Skeletal muscle satellite cell (primary cell): ENCODE data around the gene SLCO2A1.
"Not testable (repeated sequence)": the region's sequence is repeated elsewhere in the genome, so short reads cannot be mapped to it uniquely, and the experiment has no call there.

Experiments
- H3K27me3 ChIP-seq: 2 replicates; pipeline ENCODE4 v1.7.0; 2013; ENCODE audit warnings: low read length; ENCODE audit not compliant: control insufficient read depth, insufficient read depth
- H3K36me3 ChIP-seq: 2 replicates; pipeline ENCODE4 v1.7.0; 2013; ENCODE audit warnings: mild to moderate bottlenecking, control low read depth, low read length; ENCODE audit not compliant: insufficient read depth
- H3K4me1 ChIP-seq: 2 replicates; pipeline ENCODE4 v1.7.0; 2013; ENCODE audit warnings: low read length; ENCODE audit not compliant: control insufficient read depth, insufficient read depth
- H3K4me2 ChIP-seq: 2 replicates; pipeline ENCODE4 v1.7.0; 2013; ENCODE audit warnings: mild to moderate bottlenecking, low read length
- H3K4me3 ChIP-seq: 2 replicates; pipeline ENCODE4 v1.7.0; 2013; ENCODE audit warnings: low read length
- H3K9ac ChIP-seq: 2 replicates; pipeline ENCODE4 v1.7.0; 2013; ENCODE audit warnings: mild to moderate bottlenecking, low read depth, low read length, moderate library complexity
- H3K9me3 ChIP-seq: replicated peaks from 2 replicates; pipeline ENCODE4 v1.7.0; 2013; ENCODE audit warnings: mild to moderate bottlenecking, control low read depth, low read length

SLCO2A1 gene

GRCh38 chr3:134072881-134073582, 43.3 kb upstream of the SLCO2A1 start:
- H3K27me3 ChIP-seq, result no peaks in the 10 kb centered on the region

GRCh38 chr3:134070281-134070680, 40.6 kb upstream of the SLCO2A1 start:
- H3K4me2 ChIP-seq, H3K27me3 ChIP-seq, H3K4me1 ChIP-seq, H3K9ac ChIP-seq, H3K36me3 ChIP-seq, H3K4me3 ChIP-seq, H3K9me3 ChIP-seq: not testable (repeated sequence)

More at GRCh38 chr3:134072881-134073582, 43.3 kb upstream of the SLCO2A1 start:
- Histone ChIP-seq H3K36me3 (no peaks in the 10 kb centered on the region), H3K4me3 (no peak overlapping the region), H3K9ac (no peak overlapping the region), H3K9me3 (no peaks in the 10 kb centered on the region), H3K4me1 (peaks cover 12% of the 10 kb centered on the region), H3K4me2 (no peak overlapping the region)

- Histone ChIP-seq H3K4me2 (no peak overlapping the region), H3K4me1 (peaks cover 8% of the 10 kb centered on the region), H3K27me3 (no peaks in the 10 kb centered on the region), H3K9ac (no peak overlapping the region), H3K4me3 (no peak overlapping the region), H3K36me3 (no peaks in the 10 kb centered on the region), H3K9me3 (no peaks in the 10 kb centered on the region)
These were observed 38.7 kb upstream of the SLCO2A1 start for GRCh38 chr3:134068429-134068828.

- no peak overlapping the region for H3K9ac ChIP-seq
- H3K4me1 ChIP-seq, result peaks cover 8% of the 10 kb centered on the region
- no peaks in the 10 kb centered on the region for H3K36me3 ChIP-seq
- no peaks in the 10 kb centered on the region for H3K9me3 ChIP-seq
- H3K4me2 ChIP-seq, result no peak overlapping the region
- no peaks in the 10 kb centered on the region for H3K27me3 ChIP-seq
- no peak overlapping the region for H3K4me3 ChIP-seq
These were observed 37.9 kb upstream of the SLCO2A1 start for GRCh38 chr3:134067531-134068161.

GRCh38 chr3:134066651-134067530, 37.2 kb upstream of the SLCO2A1 start:
- H3K36me3 ChIP-seq, result no peaks in the 10 kb centered on the region
- H3K27me3 ChIP-seq, result no peaks in the 10 kb centered on the region
- peaks cover 8% of the 10 kb centered on the region for H3K4me1 ChIP-seq
- H3K9ac ChIP-seq, result no peak overlapping the region
- H3K9me3 ChIP-seq, result no peaks in the 10 kb centered on the region
- no peak overlapping the region for H3K4me3 ChIP-seq
- H3K4me2 ChIP-seq, result no peak overlapping the region

GRCh38 chr3:134066158-134066541, 36.4 kb upstream of the SLCO2A1 start:
- H3K4me1 ChIP-seq, result peaks cover 5% of the 10 kb centered on the region
- no peaks in the 10 kb centered on the region for H3K36me3 ChIP-seq
- H3K4me2 ChIP-seq, result no peak overlapping the region
- no peaks in the 10 kb centered on the region for H3K9me3 ChIP-seq
- H3K9ac ChIP-seq, result no peak overlapping the region
- no peak overlapping the region for H3K4me3 ChIP-seq
- H3K27me3 ChIP-seq, result no peaks in the 10 kb centered on the region

GRCh38 chr3:134065252-134066157, 35.8 kb upstream of the SLCO2A1 start:
- H3K4me3 ChIP-seq, result no peak overlapping the region
- no peaks in the 10 kb centered on the region for H3K27me3 ChIP-seq
- H3K4me2 ChIP-seq, result no peak overlapping the region
- H3K4me1 ChIP-seq, result peaks cover 4% of the 10 kb centered on the region
- no peaks in the 10 kb centered on the region for H3K36me3 ChIP-seq
- no peak overlapping the region for H3K9ac ChIP-seq
- H3K9me3 ChIP-seq, result no peaks in the 10 kb centered on the region

- H3K4me2 ChIP-seq, result no peak overlapping the region
- no peak overlapping the region for H3K9ac ChIP-seq
- H3K27me3 ChIP-seq, result no peaks in the 10 kb centered on the region
- peaks cover 12% of the 10 kb centered on the region for H3K4me1 ChIP-seq
- no peak overlapping the region for H3K4me3 ChIP-seq
- H3K36me3 ChIP-seq, result no peaks in the 10 kb centered on the region
- H3K9me3 ChIP-seq, result no peaks in the 10 kb centered on the region
These were observed 34.4 kb upstream of the SLCO2A1 start for GRCh38 chr3:134064081-134064480.

- no peaks in the 10 kb centered on the region for H3K9me3 ChIP-seq
- H3K36me3 ChIP-seq, result no peaks in the 10 kb centered on the region
- peaks cover 12% of the 10 kb centered on the region for H3K4me1 ChIP-seq
- H3K4me3 ChIP-seq, result no peak overlapping the region
- H3K9ac ChIP-seq, result no peak overlapping the region
- no peak overlapping the region for H3K4me2 ChIP-seq
- H3K27me3 ChIP-seq, result no peaks in the 10 kb centered on the region
These were observed 31.7 kb upstream of the SLCO2A1 start for GRCh38 chr3:134061401-134061800.

GRCh38 chr3:134060561-134061385, 31.0 kb upstream of the SLCO2A1 start:
- Histone ChIP-seq H3K4me2 (peak overlapping the region; percentile 18), H3K9ac (no peak overlapping the region), H3K9me3 (no peaks in the 10 kb centered on the region), H3K36me3 (no peaks in the 10 kb centered on the region), H3K4me1 (peaks cover 12% of the 10 kb centered on the region), H3K4me3 (no peak overlapping the region), H3K27me3 (no peaks in the 10 kb centered on the region)
